ENCODE data around the gene NPW.

The NPW gene

GRCh38 chr16:1991588-1991947, 28.0 kb upstream of the NPW start:
- no peak overlapping the region for H3K4me3 ChIP-seq (ENCODE audit: control insufficient read depth, low read depth, low read length)
- no peak for DNase-seq (ENCODE audit: low read depth)
- no peak for TF ChIP-seq CTCF (conservative IDR thresholded peaks at IDR 0.05; ENCODE audit: control insufficient read depth, insufficient read depth, low read depth, low read length)

- H3K4me3 ChIP-seq (ENCODE audit: control insufficient read depth, low read depth, low read length) = no peak overlapping the region
- TF ChIP-seq CTCF (conservative IDR thresholded peaks at IDR 0.05; ENCODE audit: control insufficient read depth, insufficient read depth, low read depth, low read length) = no peak
- DNase-seq (ENCODE audit: low read depth) = peak; percentile 84
Observed at GRCh38 chr16:1991948-1992703, 27.5 kb upstream of the NPW start.

DNA sequence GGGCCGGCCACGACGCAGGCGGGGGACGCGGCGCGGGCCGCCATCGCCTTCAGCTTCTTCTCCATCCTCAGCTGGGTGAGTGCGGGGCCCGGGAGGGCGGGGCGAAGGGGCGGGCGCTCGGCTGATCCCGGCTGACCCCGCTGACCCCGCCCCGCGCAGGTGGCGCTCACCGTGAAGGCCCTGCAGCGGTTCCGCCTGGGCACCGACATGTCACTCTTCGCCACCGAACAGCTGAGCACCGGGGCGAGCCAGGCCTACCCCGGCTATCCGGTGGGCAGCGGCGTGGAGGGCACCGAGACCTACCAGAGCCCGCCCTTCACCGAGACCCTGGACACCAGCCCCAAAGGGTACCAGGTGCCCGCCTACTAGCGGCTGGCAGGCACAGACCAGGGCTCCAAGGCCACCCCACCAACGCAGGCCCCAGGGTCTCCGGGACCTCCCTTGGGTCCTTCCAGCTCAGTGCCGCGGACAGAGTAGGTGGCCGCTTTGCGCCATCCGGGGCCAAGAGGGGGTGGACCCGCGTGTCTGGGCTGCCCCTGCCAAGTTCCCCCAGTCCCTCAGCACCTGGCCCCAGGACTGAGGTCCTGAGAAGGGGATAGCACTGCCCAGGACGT, 26.8 kb upstream of the NPW start:
- no peak for TF ChIP-seq CTCF (conservative IDR thresholded peaks at IDR 0.05; ENCODE audit: control insufficient read depth, insufficient read depth, low read depth, low read length)
- no peak for DNase-seq (ENCODE audit: low read depth)
- H3K4me3 ChIP-seq (ENCODE audit: control insufficient read depth, low read depth, low read length) = no peak overlapping the region

GRCh38 chr16:1993731-1994131, 25.9 kb upstream of the NPW start:
- no peak for TF ChIP-seq CTCF (conservative IDR thresholded peaks at IDR 0.05; ENCODE audit: control insufficient read depth, insufficient read depth, low read depth, low read length)
- peak; percentile 43 for DNase-seq (ENCODE audit: low read depth)
- no peak overlapping the region for H3K4me3 ChIP-seq (ENCODE audit: control insufficient read depth, low read depth, low read length)

DNA sequence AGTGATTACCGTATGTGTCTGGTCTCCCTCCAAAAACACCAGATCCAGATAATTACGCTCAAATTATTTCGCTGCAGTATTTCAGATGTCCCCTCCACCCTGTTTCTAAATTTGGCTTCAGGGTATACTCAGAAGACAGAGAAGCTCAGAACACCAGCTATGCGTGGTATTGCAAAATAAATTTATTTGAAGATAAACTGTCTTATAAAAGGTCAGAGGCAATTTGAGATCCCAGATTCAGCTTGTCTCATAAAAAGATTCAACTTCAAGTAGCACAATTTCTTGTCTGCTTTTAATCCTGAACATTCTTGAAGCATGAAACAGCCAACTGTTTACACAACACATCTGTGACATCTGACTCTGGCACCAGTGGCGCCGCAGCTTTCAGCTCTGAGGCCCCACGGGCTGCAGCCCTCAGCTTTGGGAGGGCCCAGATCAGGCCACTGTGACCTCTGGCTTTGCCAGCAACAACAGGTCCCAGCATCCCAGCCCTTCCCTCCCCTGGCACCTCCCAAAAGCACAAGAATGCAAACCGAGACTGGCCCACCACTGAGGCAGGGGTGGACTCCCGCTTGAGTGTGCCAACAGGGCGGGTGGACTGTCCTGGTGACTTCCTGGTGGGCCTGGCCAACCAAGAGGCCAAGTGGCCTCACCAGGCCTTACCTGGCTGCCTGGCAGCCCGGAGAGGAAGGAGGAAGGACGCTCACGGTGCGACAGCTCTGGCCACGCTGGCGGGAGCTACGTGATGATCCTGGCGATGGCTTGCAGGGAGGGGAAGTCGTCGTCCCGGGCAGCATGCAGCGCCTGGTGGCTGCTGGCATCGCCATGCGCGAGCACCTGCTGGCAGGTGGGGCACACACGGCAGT, 21.9 kb upstream of the NPW start:
- DNase-seq (ENCODE audit: low read depth) = peak; percentile 27
- H3K4me3 ChIP-seq (ENCODE audit: control insufficient read depth, low read depth, low read length) = no peak overlapping the region
- TF ChIP-seq CTCF (conservative IDR thresholded peaks at IDR 0.05; ENCODE audit: control insufficient read depth, insufficient read depth, low read depth, low read length) = no peak

- H3K4me3 ChIP-seq (ENCODE audit: control insufficient read depth, low read depth, low read length) = no peak overlapping the region
- no peak for TF ChIP-seq CTCF (conservative IDR thresholded peaks at IDR 0.05; ENCODE audit: control insufficient read depth, insufficient read depth, low read depth, low read length)
- no peak for DNase-seq (ENCODE audit: low read depth)
Observed at GRCh38 chr16:1998360-1998835, 21.2 kb upstream of the NPW start.
